Activated T-helper 17 cell treated with anti-CD3 and anti-CD28 coated beads, Interleukin-2, amount 50 U/mL, for 72 hours (primary cell): ENCODE data around the gene CERS3. TPM values are rescaled to one million over a fixed set of nuclear protein-coding genes. Genes with fewer than 3 reads are reported as not detected.

Experiments used
- ATAC-seq: fragments of 150-1000 bp; cut with Tn5 transposase; replicated peaks from 2 replicates; pipeline ENCODE4 v1.10.0; 2021; ENCODE audit warnings: mild to moderate bottlenecking, moderate library complexity
- H3K27ac Mint-ChIP-seq: one replicate; pipeline ENCODE4 v1.8.0; 2022; ENCODE audit warnings: mixed read lengths
- H3K27me3 Mint-ChIP-seq: one replicate; pipeline ENCODE4 v1.8.0; 2022; ENCODE audit warnings: mixed read lengths
- H3K36me3 Mint-ChIP-seq: one replicate; pipeline ENCODE4 v1.8.0; 2022; ENCODE audit warnings: low read depth, mild to moderate bottlenecking, mixed read lengths
- H3K4me1 Mint-ChIP-seq: one replicate; pipeline ENCODE4 v1.8.0; 2022; ENCODE audit warnings: mixed read lengths
- H3K4me3 Mint-ChIP-seq: one replicate; pipeline ENCODE4 v1.8.0; 2022; ENCODE audit warnings: mild to moderate bottlenecking, mixed read lengths
- H3K9me3 Mint-ChIP-seq: one replicate; pipeline ENCODE4 v1.8.0; 2022; ENCODE audit warnings: mixed read lengths
- total RNA-seq, 2 donors: library from RNA; stranded (reverse); gene quantifications; one replicate each; pipeline ENCODE4 v1.2.3, GENCODE V29; 2022

Gene CERS3
- total RNA-seq, 2 donors from 2014 or later = 0.54 to 1.0 TPM

DNA sequence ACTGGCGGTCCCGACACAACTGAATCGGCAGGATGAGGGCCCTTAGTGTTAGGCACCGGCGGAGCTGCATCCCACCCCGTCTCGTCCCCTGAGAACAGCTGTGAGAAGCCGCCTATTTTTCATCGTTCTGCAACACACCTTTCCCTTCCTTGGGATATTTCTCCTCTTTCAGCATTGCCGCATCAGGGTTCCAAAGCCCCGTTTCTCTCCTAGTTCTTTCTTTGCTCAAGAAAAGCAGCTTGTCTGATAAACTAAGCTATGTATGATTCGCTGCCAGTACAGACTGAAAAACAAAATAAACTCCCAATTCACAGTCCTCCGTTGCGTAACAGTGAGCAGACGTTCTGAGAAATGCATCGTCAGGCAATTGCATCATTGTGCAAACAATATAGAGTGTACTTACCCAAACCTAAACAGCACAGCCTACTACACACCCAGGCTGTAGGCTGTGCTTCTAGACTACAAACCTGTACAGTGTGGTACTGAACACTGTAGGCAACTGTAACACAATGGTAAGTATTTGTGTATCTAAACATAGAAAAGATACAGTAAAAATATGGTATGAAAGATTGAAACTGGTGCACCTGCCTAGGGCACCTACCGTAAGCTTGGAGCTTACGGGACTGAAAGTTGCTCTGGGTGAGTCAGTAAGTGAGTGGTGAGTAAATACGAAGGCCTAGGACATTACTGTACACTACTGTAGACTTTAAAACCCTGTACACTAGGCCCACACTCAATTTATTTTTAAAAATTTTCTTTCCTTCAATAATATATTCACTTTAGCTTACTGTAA, 178.1 kb downstream of the CERS3 start:
- H3K4me3 Mint-ChIP-seq = peak overlapping the region; percentile 94
- H3K27me3 Mint-ChIP-seq = peaks cover 24% of the 10 kb centered on the region
- no peaks in the 10 kb centered on the region for H3K9me3 Mint-ChIP-seq
- H3K36me3 Mint-ChIP-seq = no peaks in the 10 kb centered on the region
- H3K27ac Mint-ChIP-seq = peak overlapping the region; percentile 82
- no peaks in the 10 kb centered on the region for H3K4me1 Mint-ChIP-seq
- peak; percentile 18 for ATAC-seq

Other genes with a start within 250 kb of the CERS3 start
- 1 to 10 TPM in 1 of 2 donors, under 1 TPM in 1; 0.37 to 1.1 TPM for gene ADAMTS17, start 187.0 kb downstream of the CERS3 start, total RNA-seq
- 10 to 100 TPM; 33.0 to 45.0 TPM for gene LINS1, start 73.2 kb upstream of the CERS3 start, total RNA-seq
- 10 to 100 TPM; 16.4 to 30.3 TPM for gene ASB7, start 73.6 kb upstream of the CERS3 start, total RNA-seq